Naive B cell (primary cell): ENCODE measurements around the gene AMIGO2. TPM values are rescaled to one million over a fixed set of nuclear protein-coding genes. Genes with fewer than 3 reads are reported as not detected.

Experiments used
- ATAC-seq, 2 donors: fragments of 150-1000 bp; cut with Tn5 transposase; 2 replicates each; pipeline ENCODE4 v1.10.0; 2021; ENCODE audit warnings: low read depth in 2 of 2, mild to moderate bottlenecking in 2 of 2, moderate library complexity in 2 of 2
- DNase-seq: peaks from one replicate; pipeline ENCODE4 v3.0.0; 2022
- H3K27ac Mint-ChIP-seq, 6 donors: one replicate each; pipeline ENCODE4 v1.8.0; 2020 to 2022; ENCODE audit warnings: mild to moderate bottlenecking in 6 of 6, mixed read lengths in 6 of 6, moderate library complexity in 5 of 6, inconsistent platforms in 2 of 6
- H3K27me3 Mint-ChIP-seq, 3 donors: one replicate each; pipeline ENCODE4 v1.8.0; 2021 to 2022; ENCODE audit warnings: mixed read lengths in 3 of 3, mild to moderate bottlenecking in 1 of 3
- H3K36me3 Mint-ChIP-seq, 2 donors: one replicate each; pipeline ENCODE4 v1.8.0; 2020 to 2022; ENCODE audit warnings: mixed read lengths in 2 of 2, inconsistent platforms in 1 of 2, mild to moderate bottlenecking in 1 of 2
- H3K4me1 Mint-ChIP-seq, 3 donors: one replicate each; pipeline ENCODE4 v1.8.0; 2020 to 2022; ENCODE audit warnings: mixed read lengths in 3 of 3, inconsistent platforms in 1 of 3, mild to moderate bottlenecking in 1 of 3, moderate library complexity in 1 of 3
- H3K4me3 Mint-ChIP-seq, 8 donors: one replicate each; pipeline ENCODE4 v1.8.0; 2020 to 2022; ENCODE audit warnings: mild to moderate bottlenecking in 8 of 8, mixed read lengths in 8 of 8, moderate library complexity in 8 of 8, inconsistent platforms in 2 of 8
- H3K9me3 Mint-ChIP-seq, 7 donors: one replicate each; pipeline ENCODE4 v1.8.0; 2020 to 2022; ENCODE audit warnings: mixed read lengths in 7 of 7, mild to moderate bottlenecking in 5 of 7, inconsistent platforms in 2 of 7, moderate library complexity in 1 of 7
- polyA plus RNA-seq, 6 donors: library from polyadenylated mRNA; unstranded; fragments of 300-500 nt; fragmentation: Illumina TruSeq; gene quantifications; one replicate each; pipeline ENCODE4 v1.2.3, GENCODE V29; 2021; ENCODE audit warnings: low read depth in 6 of 6

The AMIGO2 gene
- polyA plus RNA-seq, 6 donors from 2014 or later: 0.08 to 10.7 (median 6.1) TPM

DNA sequence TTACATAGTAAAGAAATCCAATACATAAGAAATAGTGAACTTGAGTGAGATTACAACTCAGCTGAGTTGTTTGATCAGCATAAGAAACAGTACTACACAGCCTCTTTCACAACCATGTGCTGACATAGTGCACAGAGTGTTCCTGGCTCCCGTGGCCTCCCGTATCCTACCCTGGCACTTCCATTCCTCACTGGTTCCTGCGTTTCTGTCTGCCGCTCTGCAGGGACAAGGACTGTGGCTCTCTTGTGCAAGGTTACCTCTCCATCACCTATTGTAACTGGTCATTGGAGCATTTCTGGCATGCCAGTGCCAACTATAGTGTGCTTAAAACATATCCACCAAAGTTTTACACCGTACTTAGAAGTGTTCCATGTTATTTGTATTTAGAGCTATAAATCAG lies 46.7 kb downstream of the AMIGO2 start:
- no peak overlapping the region for H3K4me3 Mint-ChIP-seq
- no peaks in the 10 kb centered on the region for H3K9me3 Mint-ChIP-seq
- H3K27ac Mint-ChIP-seq: no peak overlapping the region
- no peak for DNase-seq
- no peaks in the 10 kb centered on the region for H3K27me3 Mint-ChIP-seq
- no peak for ATAC-seq
- H3K36me3 Mint-ChIP-seq: no peaks in the 10 kb centered on the region
- H3K4me1 Mint-ChIP-seq: peaks cover 0 to 9% (median 4%) of the 10 kb centered on the region in 3 donors

DNA sequence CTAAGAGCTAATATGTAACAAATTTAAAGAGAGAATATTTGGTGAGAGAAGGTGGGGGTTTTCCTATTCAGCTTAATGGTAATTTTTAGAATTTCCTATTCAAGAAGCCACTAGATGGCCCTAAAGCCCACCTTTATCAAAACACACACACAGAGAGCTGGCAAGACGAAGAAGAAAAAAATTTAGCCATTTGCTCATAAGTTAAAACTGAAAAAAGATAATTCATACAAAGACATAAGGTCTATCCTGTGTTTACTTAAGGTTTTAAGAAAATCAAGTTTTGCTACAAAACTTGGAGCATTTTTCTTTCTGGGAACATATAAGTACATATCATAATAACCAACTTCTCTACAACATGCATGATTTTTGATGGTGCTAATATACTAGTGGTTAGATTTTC lies 47.1 kb downstream of the AMIGO2 start:
- Mint-ChIP-seq H3K27ac (no peak overlapping the region), H3K4me1 (peaks cover 0 to 9% (median 4%) of the 10 kb centered on the region in 3 donors), H3K4me3 (no peak overlapping the region), H3K27me3 (no peaks in the 10 kb centered on the region), H3K9me3 (no peaks in the 10 kb centered on the region), H3K36me3 (no peaks in the 10 kb centered on the region)
- ATAC-seq (peak; percentile 74 to 84), DNase-seq (peak; percentile 55)

DNA sequence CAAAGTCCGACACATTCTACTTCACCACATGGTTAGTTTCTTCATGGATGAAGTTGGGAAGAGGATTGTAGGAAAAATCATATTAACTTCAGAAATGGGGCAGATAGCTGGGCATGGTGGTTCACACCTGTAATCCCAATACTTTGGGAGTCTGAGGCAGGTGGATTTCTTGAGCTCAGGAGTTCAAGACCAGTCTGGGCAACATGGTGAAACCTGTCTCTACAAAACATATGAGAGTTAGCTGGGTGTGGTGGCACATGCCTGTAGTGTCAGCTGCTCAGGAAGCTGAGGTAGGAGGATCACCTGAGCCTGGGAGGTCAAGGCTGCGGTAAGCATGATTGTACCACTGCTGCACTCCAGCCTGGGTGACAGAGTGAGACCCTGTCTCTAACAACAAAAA lies 49.9 kb downstream of the AMIGO2 start:
- H3K4me3 Mint-ChIP-seq: no peak overlapping the region
- DNase-seq (no peak), ATAC-seq (no peak)
- H3K36me3 Mint-ChIP-seq: no peaks in the 10 kb centered on the region
- peaks cover 7 to 9% (median 8%) of the 10 kb centered on the region in 3 donors for H3K27me3 Mint-ChIP-seq
- H3K9me3 Mint-ChIP-seq: no peaks in the 10 kb centered on the region
- peaks cover 0 to 9% (median 4%) of the 10 kb centered on the region in 3 donors for H3K4me1 Mint-ChIP-seq
- peak overlapping the region in 1 of 6 donors; percentile 67 for H3K27ac Mint-ChIP-seq

DNA sequence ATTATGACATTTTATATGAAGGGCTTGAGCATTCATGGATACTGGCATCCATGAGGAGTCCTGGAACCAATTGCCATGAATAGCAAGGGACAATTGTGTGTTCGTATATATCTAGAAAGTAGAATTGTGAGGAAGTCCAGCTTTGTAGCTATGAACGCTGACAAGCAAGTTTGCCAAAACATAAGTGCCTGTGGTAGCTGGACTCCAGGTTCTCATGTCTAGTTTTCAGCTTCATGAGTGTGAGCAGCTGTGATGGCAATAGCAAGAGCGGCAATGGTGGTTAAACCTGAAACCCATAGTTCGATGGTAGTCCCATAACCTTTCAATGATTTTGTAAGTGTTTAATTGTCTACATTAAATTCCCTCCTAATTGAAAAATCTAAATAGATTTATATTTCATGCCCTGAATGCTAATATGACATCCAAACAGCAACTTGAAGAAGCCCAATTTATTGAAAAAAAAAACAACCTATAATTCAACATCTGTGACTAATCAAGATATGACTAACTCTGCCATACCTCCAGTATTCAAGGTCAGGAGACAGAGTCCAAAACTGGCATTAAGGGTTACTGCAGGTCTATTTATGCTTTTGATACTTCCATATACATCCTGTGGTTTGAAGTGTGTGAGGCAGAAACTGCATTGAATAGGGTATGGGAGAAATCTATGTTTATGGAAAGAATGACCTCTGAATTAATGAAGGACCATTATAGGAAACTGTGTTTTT lies 50.6 kb downstream of the AMIGO2 start:
- no peak for DNase-seq
- no peak for ATAC-seq
- H3K27ac Mint-ChIP-seq: no peak overlapping the region
- peaks cover 7 to 9% (median 8%) of the 10 kb centered on the region in 3 donors for H3K27me3 Mint-ChIP-seq
- no peaks in the 10 kb centered on the region for H3K9me3 Mint-ChIP-seq
- no peaks in the 10 kb centered on the region for H3K36me3 Mint-ChIP-seq
- H3K4me3 Mint-ChIP-seq: no peak overlapping the region
- peaks cover 0 to 9% (median 4%) of the 10 kb centered on the region in 3 donors for H3K4me1 Mint-ChIP-seq

DNA sequence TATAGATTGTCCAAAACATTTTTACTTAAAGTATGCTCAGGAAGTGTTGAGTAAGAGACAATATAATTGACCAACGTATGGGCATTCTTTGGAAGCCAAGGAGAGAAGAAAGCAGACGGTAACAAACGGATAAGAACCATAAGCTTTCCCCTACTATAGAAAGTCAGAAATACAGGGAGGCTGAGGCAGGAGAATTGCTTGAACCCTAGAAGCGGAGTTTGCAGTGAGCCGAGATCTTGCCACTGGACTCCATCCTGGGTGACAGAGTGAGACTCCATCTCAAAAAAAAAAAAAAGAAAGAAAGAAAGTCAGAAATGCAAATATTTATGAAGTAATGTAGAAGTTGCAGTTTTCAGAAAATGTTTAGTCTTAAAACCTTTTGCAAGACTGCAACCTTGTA lies 51.6 kb downstream of the AMIGO2 start:
- Mint-ChIP-seq H3K27ac (no peak overlapping the region), H3K27me3 (peaks cover 7 to 9% (median 8%) of the 10 kb centered on the region in 3 donors), H3K36me3 (no peaks in the 10 kb centered on the region), H3K4me3 (no peak overlapping the region), H3K9me3 (no peaks in the 10 kb centered on the region), H3K4me1 (peaks cover 0 to 7% (median 4%) of the 10 kb centered on the region in 3 donors)
- ATAC-seq (no peak), DNase-seq (no peak)

Other genes with a start within 250 kb of the AMIGO2 start
- 10 to 100 TPM in 3 of 6 donors, 1 to 10 TPM in 3; 8.2 to 17.4 (median 11.0) TPM for gene PCED1B, start 338 bp downstream of the AMIGO2 start, polyA plus RNA-seq